Measurements from ENCODE around the gene SON.
A peak's percentile ranks its signal among the peaks of the same experiment; 100 is the strongest.

DNA sequence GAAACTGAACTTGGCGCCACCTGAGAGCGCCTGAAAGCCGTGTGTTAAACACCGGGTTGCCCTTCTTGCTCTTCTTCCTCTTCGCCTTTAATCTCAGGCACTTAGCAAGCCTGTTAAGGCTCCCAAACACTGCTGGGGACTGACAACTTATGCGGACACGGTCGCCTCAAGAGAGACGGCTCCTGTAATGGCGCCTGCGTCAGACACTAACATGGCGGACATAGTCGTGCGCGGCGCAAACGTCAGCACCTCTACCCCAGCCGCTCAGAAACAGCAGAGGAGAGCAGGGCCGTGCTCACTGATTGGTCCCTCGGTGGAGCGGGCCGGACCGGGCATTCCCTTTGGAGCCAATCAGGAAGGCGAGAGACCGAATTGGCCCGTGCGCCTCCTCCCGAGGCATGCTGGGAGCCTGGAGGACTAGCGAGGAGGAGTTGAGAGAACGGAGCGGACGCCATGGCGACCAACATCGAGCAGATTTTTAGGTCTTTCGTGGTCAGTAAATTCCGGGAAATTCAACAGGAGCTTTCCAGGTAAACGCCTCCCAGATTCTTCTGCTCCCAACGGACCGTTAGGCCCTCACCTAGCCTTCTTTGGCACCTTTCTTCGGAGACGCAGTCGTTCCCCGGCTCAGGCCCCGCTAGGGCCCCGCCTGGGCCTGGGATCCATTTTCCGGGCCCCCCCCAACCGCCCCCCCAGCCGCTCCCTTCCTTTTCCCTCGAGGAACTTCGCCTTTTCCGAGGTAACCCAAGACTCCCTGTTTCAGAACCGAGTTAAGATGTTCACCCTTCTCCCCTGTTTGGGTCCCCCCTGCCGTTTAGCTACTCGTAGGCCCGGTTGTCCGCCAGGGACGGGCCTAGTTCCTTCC lies at the start of gene SON:
- TF ChIP-seq, protein P1, sequence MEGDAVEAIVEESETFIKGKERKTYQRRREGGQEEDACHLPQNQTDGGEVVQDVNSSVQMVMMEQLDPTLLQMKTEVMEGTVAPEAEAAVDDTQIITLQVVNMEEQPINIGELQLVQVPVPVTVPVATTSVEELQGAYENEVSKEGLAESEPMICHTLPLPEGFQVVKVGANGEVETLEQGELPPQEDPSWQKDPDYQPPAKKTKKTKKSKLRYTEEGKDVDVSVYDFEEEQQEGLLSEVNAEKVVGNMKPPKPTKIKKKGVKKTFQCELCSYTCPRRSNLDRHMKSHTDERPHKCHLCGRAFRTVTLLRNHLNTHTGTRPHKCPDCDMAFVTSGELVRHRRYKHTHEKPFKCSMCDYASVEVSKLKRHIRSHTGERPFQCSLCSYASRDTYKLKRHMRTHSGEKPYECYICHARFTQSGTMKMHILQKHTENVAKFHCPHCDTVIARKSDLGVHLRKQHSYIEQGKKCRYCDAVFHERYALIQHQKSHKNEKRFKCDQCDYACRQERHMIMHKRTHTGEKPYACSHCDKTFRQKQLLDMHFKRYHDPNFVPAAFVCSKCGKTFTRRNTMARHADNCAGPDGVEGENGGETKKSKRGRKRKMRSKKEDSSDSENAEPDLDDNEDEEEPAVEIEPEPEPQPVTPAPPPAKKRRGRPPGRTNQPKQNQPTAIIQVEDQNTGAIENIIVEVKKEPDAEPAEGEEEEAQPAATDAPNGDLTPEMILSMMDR (IDR thresholded peaks at IDR 0.05; ENCODE audit: low read depth, low read length): no peak
- TF ChIP-seq POLR2A (IDR thresholded peaks at IDR 0.05; ENCODE audit: extremely low read depth, insufficient read length): peak; percentile 92
- peak; percentile 63 for TF ChIP-seq MYC (IDR thresholded peaks at IDR 0.05; ENCODE audit: low read depth, low read length)

Data from NB4 (cell line).